Astrocyte of the spinal cord (primary cell): Measurements from ENCODE around the gene GNAI2.
A peak's percentile ranks its signal among the peaks of the same experiment; 100 is the strongest.

ENCODE experiments used
- DNase-seq: peaks from one replicate; pipeline ENCODE4 v3.0.0; 2011; ENCODE audit warnings: low read depth, low spot score
- H3K4me3 ChIP-seq: 2 replicates; pipeline ENCODE4 v1.5.1; 2011; ENCODE audit warnings: low read depth, mild to moderate bottlenecking, low read length, moderate library complexity
- CTCF ChIP-seq: IDR thresholded peaks from 2 replicates; pipeline ENCODE4 v1.5.1; 2012; ENCODE audit warnings: low read depth, mild to moderate bottlenecking, low read length, inconsistent platforms
- in situ Hi-C: cut with HindIII; loops from 2 replicates; pipeline ENCODE4 v1.10.0; 2017; ENCODE audit warnings: low sequenced_read_pairs

The GNAI2 gene

GRCh38 chr3:50299929-50300680 lies 64.1 kb downstream of the GNAI2 start:
- no peak for DNase-seq

GRCh38 chr3:50300681-50301254 lies 64.8 kb downstream of the GNAI2 start:
- TF ChIP-seq CTCF, result no peak
- no peak for DNase-seq
- in situ Hi-C loops, result no loop called here
- H3K4me3 ChIP-seq, result no peak overlapping the region

More at GRCh38 chr3:50299929-50300680, 64.1 kb downstream of the GNAI2 start:
- TF ChIP-seq CTCF, result no peak
- in situ Hi-C loops, result no loop called here
- peak overlapping the region; percentile 77 for H3K4me3 ChIP-seq

- no peak overlapping the region for H3K4me3 ChIP-seq
- in situ Hi-C loops, result no loop called here
- no peak for DNase-seq
- no peak for TF ChIP-seq CTCF
Measured at GRCh38 chr3:50302095-50303012, 66.3 kb downstream of the GNAI2 start.

GRCh38 chr3:50303013-50303815 lies 67.2 kb downstream of the GNAI2 start, which contains the start of gene HYAL1:
Gene HYAL1 (minus strand): TSS chr3:50303574. CDS start chr3:50302956, 618 bp downstream.
- H3K4me3 ChIP-seq, result no peak within 1 kb of the TSS

DNA sequence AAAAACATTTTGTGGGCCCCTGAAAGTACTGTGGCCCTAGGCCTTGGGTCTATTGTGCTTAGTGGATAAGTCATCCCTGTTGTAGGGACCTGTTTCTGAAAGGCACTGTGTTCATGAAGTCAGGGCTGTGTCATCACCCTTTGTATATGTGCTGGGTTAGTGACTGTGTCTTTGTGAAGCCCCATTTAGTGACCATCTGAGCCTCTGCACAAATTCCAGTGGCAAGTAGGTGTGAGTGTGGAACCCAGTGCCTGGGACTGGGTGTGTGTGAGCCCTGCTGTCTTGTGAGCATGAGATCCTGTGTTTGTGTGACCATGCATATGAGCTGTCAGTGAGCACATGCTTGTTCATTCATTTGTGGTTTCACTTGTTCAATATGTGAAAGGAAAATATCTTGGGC lies 68.6 kb downstream of the GNAI2 start:
- in situ Hi-C loops, result no loop called here
- DNase-seq, result peak; percentile 37
- no peak for TF ChIP-seq CTCF
- H3K4me3 ChIP-seq, result no peak overlapping the region

More at GRCh38 chr3:50303013-50303815, 67.2 kb downstream of the GNAI2 start, which contains the start of gene HYAL1:
- in situ Hi-C loops, result no loop called here
- no peak for DNase-seq
- TF ChIP-seq CTCF, result no peak
